GM12878 (cell line): ENCODE data around the gene CRYGD.

ENCODE experiments used
- CHD1 ChIP-seq: IDR thresholded peaks from 2 replicates; pipeline ENCODE4 v1.6.1; 2012; ENCODE audit warnings: low read depth, low read length, improper control_type of control experiment
- CTCF ChIP-seq, 3 experiments: IDR thresholded peaks in 2 of 3; conservative IDR thresholded peaks in 1 of 3; 2 replicates each; pipeline ENCODE4 v1.5.1; 2011; ENCODE audit warnings: low read depth in 3 of 3, low read length in 3 of 3, mild to moderate bottlenecking in 3 of 3, control low read depth in 2 of 3, moderate library complexity in 2 of 3, inconsistent platforms in 1 of 3, mixed read lengths in 1 of 3; ENCODE audit not compliant: control insufficient read depth in 2 of 3, insufficient read depth in 1 of 3; ENCODE audit errors: extremely low read depth in 1 of 3
- NR2C2 ChIP-seq: IDR thresholded peaks from 2 replicates; pipeline ENCODE4 v1.6.1; 2011; ENCODE audit warnings: borderline replicate concordance, low read depth; ENCODE audit not compliant: control insufficient read depth, insufficient read length
- RBBP5 ChIP-seq: fragments of 200-600 bp; sonication (generic); conservative IDR thresholded peaks from 2 replicates; pipeline ENCODE4 v1.6.1; 2016
- SIX5 ChIP-seq: IDR thresholded peaks from 2 replicates; pipeline ENCODE4 v1.6.1; 2011; ENCODE audit warnings: mild to moderate bottlenecking, low read depth, low read length, moderate library complexity; ENCODE audit not compliant: severe bottlenecking
- SMAD1 ChIP-seq: fragments of 450-650 bp; IDR thresholded peaks from 2 replicates; pipeline ENCODE4 v1.6.1; 2018; ENCODE audit warnings: mild to moderate bottlenecking, low read depth; ENCODE audit not compliant: partially characterized antibody
- SRF ChIP-seq, 2 experiments: IDR thresholded peaks; 2 replicates each; pipeline ENCODE4 v1.6.1; 2011; ENCODE audit warnings: low read depth in 2 of 2, low read length in 2 of 2, mild to moderate bottlenecking in 1 of 2, moderate library complexity in 1 of 2
- TAF1 ChIP-seq: IDR thresholded peaks from 2 replicates; pipeline ENCODE4 v1.6.1; 2011; ENCODE audit warnings: mild to moderate bottlenecking, low read depth, low read length, borderline replicate concordance
- YBX1 ChIP-seq: fragments of 450-650 bp; IDR thresholded peaks from 2 replicates; pipeline ENCODE4 v1.6.1; 2016; ENCODE audit warnings: antibody characterized with exemption

GRCh38 chr2:208097801-208098200 lies 26.5 kb downstream of the CRYGD start:
- TF ChIP-seq CTCF (IDR thresholded peaks at IDR 0.05 in 2 of 3, conservative IDR thresholded peaks at IDR 0.05 in 1 of 3; ENCODE audit: control insufficient read depth in 2 of 3, extremely low read depth in 1 of 3, insufficient read depth in 1 of 3, low read depth in 3 of 3, low read length in 3 of 3) (no peak), SMAD1 (no peak), NR2C2 (no peak), TAF1 (no peak), SIX5 (no peak), SRF (IDR thresholded peaks at IDR 0.05; ENCODE audit: low read depth in 2 of 2, low read length in 2 of 2) (no peak), CHD1 (no peak), RBBP5 (no peak), YBX1 (no peak)
